K562 (cell line): Measurements from ENCODE around the gene LRRC7. TPM values are rescaled to one million over a fixed set of nuclear protein-coding genes. Genes with fewer than 3 reads are reported as not detected.

ENCODE experiments used
- GTF2F1 ChIP-seq: IDR thresholded peaks from 2 replicates; pipeline ENCODE4 v1.6.1; 2011; ENCODE audit warnings: low read depth, low read length, improper control_type of control experiment
- KAT7 ChIP-seq: sonication (generic); formaldehyde crosslinking; IDR thresholded peaks from 2 replicates; pipeline ENCODE4 v1.8.0; 2022; ENCODE audit warnings: missing genetic modification reagents, mild to moderate bottlenecking, borderline replicate concordance
- MAZ ChIP-seq, 2 experiments: fragments of 450-650 bp in 1 of 2; sonication (generic) in 1 of 2; formaldehyde crosslinking; IDR thresholded peaks in 1 of 2; conservative IDR thresholded peaks in 1 of 2; 2 replicates each; pipeline versions ENCODE4 v1.4.0 to v1.5.0; 2020; ENCODE audit warnings: mild to moderate bottlenecking in 1 of 2, missing genetic modification reagents in 1 of 2
- NFIX ChIP-seq: fragments of 250-450 bp; sonication (Bioruptor Pico); IDR thresholded peaks from 2 replicates; pipeline ENCODE4 v1.4.0; 2020; ENCODE audit warnings: low read depth, mild to moderate bottlenecking, moderate library complexity
- POU5F1 ChIP-seq: fragments of 150-350 bp; IDR thresholded peaks from 2 replicates; pipeline ENCODE4 v1.6.1; 2014; ENCODE audit warnings: borderline replicate concordance, low read length, low read depth, mild to moderate bottlenecking; ENCODE audit not compliant: partially characterized antibody
- ZNF23 ChIP-seq: fragments of 250-450 bp; sonication (Bioruptor Pico); IDR thresholded peaks from 2 replicates; pipeline ENCODE4 v1.4.0; 2020; ENCODE audit warnings: mild to moderate bottlenecking
- ZNF583 ChIP-seq: fragments of 250-450 bp; sonication (Bioruptor Pico); IDR thresholded peaks from 2 replicates; pipeline ENCODE4 v1.4.0; 2020
- polyA plus RNA-seq, 8 experiments: library from polyadenylated mRNA; depleted of rRNA in 4 of 8; stranded (reverse) in 5 of 8; unstranded in 3 of 8; fragments of >200 nt; fragmentation: Nextera tagmentation in 2 of 8; fragmentation: Illumina TruSeq in 1 of 8; extraction: Ambion mirVana in 2 of 8; extraction: Trizol in 1 of 8; gene quantifications; 2 replicates each; pipeline versions ENCODE4 v1.2.1 to v1.2.3, GENCODE V29; 2011 to 2014; ENCODE audit warnings: inconsistent platforms in 1 of 8, missing spikeins in 1 of 8
- total RNA-seq, 7 experiments: library from RNA; depleted of rRNA in 6 of 7; stranded (reverse); fragments of >200 nt in 6 of 7; fragmentation: Illumina TruSeq in 2 of 7; extraction: Trizol in 2 of 7; gene quantifications; 2 replicates each; pipeline versions ENCODE4 v1.2.1 to v1.2.3, GENCODE V29; 2011 to 2021; ENCODE audit warnings: low replicate concordance in 1 of 7
- TF ChIP-seq, protein P1 (sequence below), 2 experiments: fragments of 450-650 bp; IDR thresholded peaks; 2 replicates each; pipeline ENCODE4 v1.6.1; 2016; ENCODE audit warnings: mild to moderate bottlenecking in 2 of 2, borderline replicate concordance in 1 of 2, low read depth in 1 of 2, moderate library complexity in 1 of 2

LRRC7 gene
- total and polyA plus RNA-seq, 9 of the 15 experiments (the other 6 are each of a cell fraction or from before 2014, with no cell fraction given), result 0.09 to 0.94 (median 0.49) TPM

DNA sequence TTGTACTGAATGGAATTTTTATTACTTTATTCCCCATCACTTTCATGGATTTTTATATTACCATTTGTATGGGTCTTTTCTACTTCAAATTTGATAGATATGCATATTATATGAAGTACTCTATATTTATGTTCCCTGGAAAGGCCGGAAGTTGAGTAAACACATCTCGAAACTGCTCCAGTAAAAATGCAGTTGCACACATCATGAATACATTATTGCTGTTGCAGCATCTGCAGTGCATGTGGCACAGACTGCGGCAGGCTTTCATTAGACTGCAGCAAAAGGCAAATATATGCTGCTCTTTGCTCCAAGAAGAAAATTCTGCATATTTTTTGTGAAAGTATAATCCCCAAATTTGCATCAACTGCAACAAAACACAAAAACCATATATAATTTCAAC, 48.7 kb upstream of the LRRC7 start (continued):
- TF ChIP-seq ZNF23 (CRISPR knock-in tag) (no peak), KAT7 (CRISPR knock-in tag) (no peak), GTF2F1 (no peak), POU5F1 (no peak), NFIX (no peak), ZNF583 (CRISPR knock-in tag) (no peak), MAZ (CRISPR knock-in tag; conservative IDR thresholded peaks at IDR 0.05 in 1 of 2, IDR thresholded peaks at IDR 0.05 in 1 of 2) (no peak)
- TF ChIP-seq, protein P1, sequence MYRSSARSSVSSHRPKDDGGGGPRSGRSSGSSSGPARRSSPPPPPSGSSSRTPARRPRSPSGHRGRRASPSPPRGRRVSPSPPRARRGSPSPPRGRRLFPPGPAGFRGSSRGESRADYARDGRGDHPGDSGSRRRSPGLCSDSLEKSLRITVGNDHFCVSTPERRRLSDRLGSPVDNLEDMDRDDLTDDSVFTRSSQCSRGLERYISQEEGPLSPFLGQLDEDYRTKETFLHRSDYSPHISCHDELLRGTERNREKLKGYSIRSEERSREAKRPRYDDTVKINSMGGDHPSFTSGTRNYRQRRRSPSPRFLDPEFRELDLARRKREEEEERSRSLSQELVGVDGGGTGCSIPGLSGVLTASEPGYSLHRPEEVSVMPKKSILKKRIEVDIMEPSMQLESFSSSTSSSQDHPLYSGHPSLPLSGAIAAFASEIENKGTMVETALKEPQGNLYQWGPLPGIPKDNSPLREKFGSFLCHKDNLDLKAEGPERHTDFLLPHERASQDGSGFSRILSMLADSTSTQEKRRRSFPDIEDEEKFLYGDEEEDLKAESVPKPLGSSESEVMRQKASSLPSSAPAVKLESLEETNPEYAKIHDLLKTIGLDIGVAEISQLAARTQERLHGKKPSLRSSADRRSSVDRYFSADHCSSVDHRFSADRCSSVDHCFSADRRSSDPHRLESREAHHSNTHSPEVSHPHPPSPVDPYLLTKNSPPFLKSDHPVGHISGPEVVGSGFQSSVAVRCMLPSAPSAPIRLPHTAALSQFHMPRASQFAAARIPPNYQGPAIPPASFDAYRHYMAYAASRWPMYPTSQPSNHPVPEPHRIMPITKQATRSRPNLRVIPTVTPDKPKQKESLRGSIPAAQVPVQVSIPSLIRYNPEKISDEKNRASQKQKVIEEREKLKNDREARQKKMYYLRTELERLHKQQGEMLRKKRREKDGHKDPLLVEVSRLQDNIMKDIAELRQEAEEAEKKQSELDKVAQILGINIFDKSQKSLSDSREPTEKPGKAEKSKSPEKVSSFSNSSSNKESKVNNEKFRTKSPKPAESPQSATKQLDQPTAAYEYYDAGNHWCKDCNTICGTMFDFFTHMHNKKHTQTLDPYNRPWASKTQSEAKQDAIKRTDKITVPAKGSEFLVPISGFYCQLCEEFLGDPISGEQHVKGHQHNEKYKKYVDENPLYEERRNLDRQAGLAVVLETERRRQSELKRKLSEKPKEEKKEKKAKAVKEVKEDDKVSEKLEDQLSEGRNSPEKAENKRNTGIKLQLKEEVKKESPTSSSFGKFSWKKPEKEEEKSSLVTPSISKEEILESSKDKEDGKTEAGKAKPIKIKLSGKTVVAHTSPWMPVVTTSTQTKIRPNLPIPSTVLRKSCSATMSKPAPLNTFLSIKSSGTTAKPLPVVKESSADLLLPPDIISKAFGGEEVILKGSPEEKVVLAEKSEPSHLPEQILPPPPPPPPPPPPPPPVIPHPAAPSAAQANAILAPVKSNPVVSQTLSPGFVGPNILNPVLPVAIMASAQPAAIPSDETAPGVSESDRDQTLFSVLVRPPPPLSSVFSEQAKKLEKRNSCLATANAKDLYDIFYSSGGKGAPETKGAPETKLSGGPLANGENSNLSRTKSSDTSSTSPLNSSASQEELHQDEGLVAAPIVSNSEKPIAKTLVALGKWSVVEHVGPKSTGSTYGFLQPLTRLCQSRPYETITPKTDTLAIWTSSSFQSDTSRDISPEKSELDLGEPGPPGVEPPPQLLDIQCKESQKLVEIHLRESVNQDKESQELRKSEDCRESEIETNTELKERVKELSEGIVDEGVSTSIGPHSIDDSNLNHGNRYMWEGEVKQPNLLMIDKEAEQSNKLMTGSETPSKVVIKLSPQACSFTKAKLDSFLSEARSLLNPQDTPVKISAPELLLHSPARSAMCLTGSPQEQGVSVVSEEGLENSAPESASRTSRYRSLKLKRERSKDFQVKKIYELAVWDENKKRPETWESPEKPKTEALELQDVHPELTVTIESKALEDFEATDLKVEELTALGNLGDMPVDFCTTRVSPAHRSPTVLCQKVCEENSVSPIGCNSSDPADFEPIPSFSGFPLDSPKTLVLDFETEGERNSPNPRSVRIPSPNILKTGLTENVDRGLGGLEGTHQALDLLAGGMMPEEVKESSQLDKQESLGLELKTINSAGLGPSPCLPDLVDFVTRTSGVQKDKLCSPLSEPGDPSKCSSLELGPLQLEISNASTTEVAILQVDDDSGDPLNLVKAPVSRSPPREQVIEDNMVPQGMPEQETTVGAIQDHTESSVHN (IDR thresholded peaks at IDR 0.05; ENCODE audit: borderline replicate concordance in 1 of 2, low read depth in 1 of 2), result no peak
